Fibroblast of mammary gland (primary cell): Measurements from ENCODE around the gene KIF18A.

Experiments used
- DNase-seq: peaks from one replicate; pipeline ENCODE4 v3.0.0-alpha.2; 2010; ENCODE audit warnings: low read depth
- H3K4me3 ChIP-seq: 2 replicates; pipeline ENCODE4 v1.5.1; 2011; ENCODE audit warnings: low read depth, mild to moderate bottlenecking, low read length, moderate library complexity; ENCODE audit not compliant: control insufficient read depth
- TF ChIP-seq, protein P1 (sequence below): conservative IDR thresholded peaks from 2 replicates; pipeline ENCODE4 v1.5.1; 2011; ENCODE audit warnings: low read depth, low read length, inconsistent platforms; ENCODE audit not compliant: control insufficient read depth, insufficient read depth

KIF18A gene

DNA sequence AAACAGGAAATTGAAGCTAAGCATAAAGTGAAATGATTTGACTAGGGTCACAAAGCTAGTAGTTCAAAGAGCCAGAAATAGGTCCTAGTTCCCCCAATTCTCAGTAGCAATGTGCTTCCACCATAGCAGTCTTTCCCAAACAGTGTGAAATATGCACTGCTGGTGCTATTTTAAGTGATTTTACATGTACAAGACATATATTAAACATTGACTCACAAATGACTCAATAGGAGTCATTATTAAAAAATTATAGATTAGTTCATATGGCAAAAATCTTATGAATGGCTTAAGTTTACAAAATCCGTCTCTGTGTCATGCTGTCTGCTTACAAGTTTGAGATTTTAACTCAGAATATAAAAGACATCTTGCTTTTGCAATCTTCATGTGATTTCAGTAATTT is 21.4 kb downstream of the KIF18A start:
- TF ChIP-seq, protein P1, sequence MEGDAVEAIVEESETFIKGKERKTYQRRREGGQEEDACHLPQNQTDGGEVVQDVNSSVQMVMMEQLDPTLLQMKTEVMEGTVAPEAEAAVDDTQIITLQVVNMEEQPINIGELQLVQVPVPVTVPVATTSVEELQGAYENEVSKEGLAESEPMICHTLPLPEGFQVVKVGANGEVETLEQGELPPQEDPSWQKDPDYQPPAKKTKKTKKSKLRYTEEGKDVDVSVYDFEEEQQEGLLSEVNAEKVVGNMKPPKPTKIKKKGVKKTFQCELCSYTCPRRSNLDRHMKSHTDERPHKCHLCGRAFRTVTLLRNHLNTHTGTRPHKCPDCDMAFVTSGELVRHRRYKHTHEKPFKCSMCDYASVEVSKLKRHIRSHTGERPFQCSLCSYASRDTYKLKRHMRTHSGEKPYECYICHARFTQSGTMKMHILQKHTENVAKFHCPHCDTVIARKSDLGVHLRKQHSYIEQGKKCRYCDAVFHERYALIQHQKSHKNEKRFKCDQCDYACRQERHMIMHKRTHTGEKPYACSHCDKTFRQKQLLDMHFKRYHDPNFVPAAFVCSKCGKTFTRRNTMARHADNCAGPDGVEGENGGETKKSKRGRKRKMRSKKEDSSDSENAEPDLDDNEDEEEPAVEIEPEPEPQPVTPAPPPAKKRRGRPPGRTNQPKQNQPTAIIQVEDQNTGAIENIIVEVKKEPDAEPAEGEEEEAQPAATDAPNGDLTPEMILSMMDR, result no peak
- peak; percentile 81 for DNase-seq
- H3K4me3 ChIP-seq, result no peak overlapping the region

- TF ChIP-seq, protein P1, result no peak
- no peak for DNase-seq
- H3K4me3 ChIP-seq, result no peak overlapping the region
Measured at GRCh38 chr11:28083118-28083517, 24.8 kb downstream of the KIF18A start.

- H3K4me3 ChIP-seq, result no peak overlapping the region
- TF ChIP-seq, protein P1, result no peak
- no peak for DNase-seq
Measured at GRCh38 chr11:28077521-28077920, 30.4 kb downstream of the KIF18A start.

GRCh38 chr11:28072321-28072720 is 35.6 kb downstream of the KIF18A start:
- TF ChIP-seq, protein P1, result no peak
- DNase-seq, result peak; percentile 12
- no peak overlapping the region for H3K4me3 ChIP-seq

- no peak for DNase-seq
- H3K4me3 ChIP-seq, result no peak overlapping the region
- TF ChIP-seq, protein P1, result no peak
Measured at GRCh38 chr11:28071305-28071704, 36.7 kb downstream of the KIF18A start.

DNA sequence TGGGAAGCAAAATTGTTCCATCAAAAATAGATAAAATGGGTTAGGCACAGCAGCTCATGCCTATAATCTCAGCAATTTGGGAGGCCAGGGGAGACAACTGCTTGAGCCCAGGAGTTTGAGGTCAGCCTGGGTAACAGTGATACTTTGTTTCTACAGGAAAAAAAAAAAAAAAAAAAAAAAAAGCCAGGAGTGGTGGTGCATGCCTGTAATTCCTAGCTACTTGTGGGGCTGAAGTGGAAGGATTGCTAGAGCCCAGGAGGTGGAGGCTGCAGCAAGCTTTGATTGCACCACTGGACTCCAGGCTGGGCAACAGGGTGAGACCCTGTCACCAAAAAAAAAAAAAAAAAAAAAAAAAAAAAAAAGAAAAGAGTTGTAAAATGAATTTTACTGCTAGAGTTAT is 49.6 kb downstream of the KIF18A start:
- H3K4me3 ChIP-seq, result no peak overlapping the region
- DNase-seq, result no peak
- TF ChIP-seq, protein P1, result no peak

DNA sequence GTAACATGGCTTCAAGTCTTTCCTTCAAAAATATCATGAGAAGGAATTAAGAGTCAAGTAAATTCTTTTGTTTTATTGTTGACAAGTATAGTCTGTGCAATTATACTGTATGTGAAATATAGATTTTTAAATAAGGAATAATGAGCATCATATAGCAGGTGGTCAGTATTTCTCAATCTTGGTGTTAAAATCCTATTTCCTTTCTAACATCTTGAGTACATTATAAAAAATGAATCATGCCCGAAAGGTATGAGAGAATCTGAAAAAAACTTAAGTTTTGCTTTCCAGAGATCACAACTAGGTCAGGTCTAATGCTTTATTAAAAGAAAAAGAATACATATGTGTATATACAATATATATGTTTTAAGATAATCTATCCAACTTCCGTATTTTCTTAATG is 53.1 kb downstream of the KIF18A start:
- peak; percentile 25 for DNase-seq
- TF ChIP-seq, protein P1, result no peak
- no peak overlapping the region for H3K4me3 ChIP-seq
